Gastroesophageal sphincter (tissue), 3 donors: ENCODE measurements around the gene LPO.

ENCODE experiments used
- CTCF ChIP-seq, 4 experiments: fragments of 200-600 bp in 2 of 4; fragments of 450-650 bp in 2 of 4; sonication (generic) in 1 of 4; IDR thresholded peaks; one replicate each; pipeline ENCODE4 v1.5.1; 2017 to 2019; ENCODE audit warnings: antibody characterized with exemption in 4 of 4, mild to moderate bottlenecking in 2 of 4, moderate library complexity in 2 of 4
- EP300 ChIP-seq: sonication (generic); formaldehyde crosslinking; IDR thresholded peaks from one replicate; pipeline ENCODE4 v1.6.1; 2017; ENCODE audit warnings: antibody characterized with exemption, mild to moderate bottlenecking
- POLR2A ChIP-seq, 2 donors: fragments of 450-650 bp; IDR thresholded peaks; one replicate each; pipeline ENCODE4 v1.6.1; 2017; ENCODE audit warnings: antibody characterized with exemption in 2 of 2, mild to moderate bottlenecking in 2 of 2, moderate library complexity in 1 of 2

GRCh38 chr17:58210922-58211321, 27.5 kb upstream of the LPO start:
- TF ChIP-seq CTCF (IDR thresholded peaks at IDR 0.05) (no peak), POLR2A (IDR thresholded peaks at IDR 0.05) (no peak), EP300 (no peak)
